Keratinocyte (primary cell): ENCODE data around the gene URGCP.
"Not testable (repeated sequence)": the region's sequence is repeated elsewhere in the genome, so short reads cannot be mapped to it uniquely, and the experiment has no call there.

ENCODE experiments used
- EZH2 ChIP-seq: IDR thresholded peaks from one replicate; pipeline ENCODE4 v1.6.1; 2012; ENCODE audit warnings: inconsistent platforms, mild to moderate bottlenecking, low read length, moderate library complexity
- TF ChIP-seq, protein P1 (sequence below), 3 experiments: IDR thresholded peaks in 1 of 3; conservative IDR thresholded peaks in 1 of 3; optimal IDR thresholded peaks in 1 of 3; 2 replicates in 2 of 3; 3 replicates in 1 of 3; pipeline versions ENCODE3 to v1.5.1; 2011; ENCODE audit warnings: low read length in 3 of 3, mild to moderate bottlenecking in 3 of 3, moderate library complexity in 2 of 3, control low read depth in 1 of 3, inconsistent platforms in 1 of 3; ENCODE audit not compliant: insufficient read depth in 2 of 3; ENCODE audit errors: extremely low read depth in 1 of 3

DNA sequence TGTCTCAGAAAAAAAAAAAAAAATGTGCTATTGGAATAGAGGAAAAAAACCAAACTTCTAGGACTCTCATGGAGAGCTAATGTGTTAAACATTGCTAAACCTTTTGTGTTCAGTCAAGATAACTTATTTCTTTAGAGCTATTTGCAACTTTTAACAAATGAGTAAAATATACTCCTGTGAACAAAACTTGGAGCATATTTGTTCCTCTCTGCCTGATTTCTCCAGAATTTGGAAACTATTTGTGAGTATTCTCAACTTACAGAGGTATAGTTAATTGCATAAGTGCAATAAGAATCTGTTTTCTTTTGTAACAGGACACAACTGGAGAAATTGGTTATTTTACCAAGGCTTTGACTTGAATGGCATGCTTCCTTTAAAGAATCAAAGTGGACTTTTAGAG lies 75.5 kb downstream of the URGCP start:
- TF ChIP-seq, protein P1, sequence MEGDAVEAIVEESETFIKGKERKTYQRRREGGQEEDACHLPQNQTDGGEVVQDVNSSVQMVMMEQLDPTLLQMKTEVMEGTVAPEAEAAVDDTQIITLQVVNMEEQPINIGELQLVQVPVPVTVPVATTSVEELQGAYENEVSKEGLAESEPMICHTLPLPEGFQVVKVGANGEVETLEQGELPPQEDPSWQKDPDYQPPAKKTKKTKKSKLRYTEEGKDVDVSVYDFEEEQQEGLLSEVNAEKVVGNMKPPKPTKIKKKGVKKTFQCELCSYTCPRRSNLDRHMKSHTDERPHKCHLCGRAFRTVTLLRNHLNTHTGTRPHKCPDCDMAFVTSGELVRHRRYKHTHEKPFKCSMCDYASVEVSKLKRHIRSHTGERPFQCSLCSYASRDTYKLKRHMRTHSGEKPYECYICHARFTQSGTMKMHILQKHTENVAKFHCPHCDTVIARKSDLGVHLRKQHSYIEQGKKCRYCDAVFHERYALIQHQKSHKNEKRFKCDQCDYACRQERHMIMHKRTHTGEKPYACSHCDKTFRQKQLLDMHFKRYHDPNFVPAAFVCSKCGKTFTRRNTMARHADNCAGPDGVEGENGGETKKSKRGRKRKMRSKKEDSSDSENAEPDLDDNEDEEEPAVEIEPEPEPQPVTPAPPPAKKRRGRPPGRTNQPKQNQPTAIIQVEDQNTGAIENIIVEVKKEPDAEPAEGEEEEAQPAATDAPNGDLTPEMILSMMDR (optimal IDR thresholded peaks at IDR 0.05 in 1 of 3, IDR thresholded peaks at IDR 0.05 in 1 of 3, conservative IDR thresholded peaks at IDR 0.05 in 1 of 3; ENCODE audit: extremely low read depth in 1 of 3, insufficient read depth in 2 of 3, low read length in 3 of 3), result not testable (repeated sequence)
- not testable (repeated sequence) for TF ChIP-seq EZH2
